Panc1 (cell line): ENCODE measurements around the gene KIAA1958.

Source experiments
- CTCF ChIP-seq: fragments of 450-650 bp; IDR thresholded peaks from 2 replicates; pipeline ENCODE4 v1.5.1; 2017; ENCODE audit warnings: mild to moderate bottlenecking
- POLR2AphosphoS5 ChIP-seq: IDR thresholded peaks from 2 replicates; pipeline ENCODE4 v1.6.1; 2012; ENCODE audit warnings: mild to moderate bottlenecking, low read depth, low read length, moderate library complexity
- REST ChIP-seq, 2 experiments: IDR thresholded peaks; 2 replicates each; pipeline ENCODE4 v1.6.1; 2011 to 2012; ENCODE audit warnings: low read depth in 2 of 2, control low read depth in 1 of 2, low read length in 1 of 2, mild to moderate bottlenecking in 1 of 2, moderate library complexity in 1 of 2; ENCODE audit not compliant: insufficient read depth in 1 of 2
- SIN3A ChIP-seq: IDR thresholded peaks from 2 replicates; pipeline ENCODE4 v1.6.1; 2012; ENCODE audit warnings: low read depth, mild to moderate bottlenecking, low read length, moderate library complexity, borderline replicate concordance; ENCODE audit not compliant: insufficient read depth

- TF ChIP-seq SIN3A (no peak), CTCF (no peak), POLR2AphosphoS5 (no peak), REST (IDR thresholded peaks at IDR 0.05; ENCODE audit: insufficient read depth in 1 of 2, low read depth in 2 of 2, low read length in 1 of 2) (no peak)
Observed at GRCh38 chr9:112545237-112545636, 58.6 kb downstream of the KIAA1958 start.
